Dendritic cell treated with granulocyte-macrophage colony-stimulating factor and Interleukin-4, amounts not matched to agents 40 ng/mL and 50 ng/mL, for 4 days (primary cell): ENCODE data around the gene TCP11L1.
"Not testable (repeated sequence)": the region's sequence is repeated elsewhere in the genome, so short reads cannot be mapped to it uniquely, and the experiment has no call there.

Experiments used
- H3K27ac Mint-ChIP-seq: one replicate; pipeline ENCODE4 v1.8.0; 2022; ENCODE audit warnings: mild to moderate bottlenecking, mixed read lengths
- H3K27me3 Mint-ChIP-seq: one replicate; pipeline ENCODE4 v1.8.0; 2022; ENCODE audit warnings: mild to moderate bottlenecking, mixed read lengths
- H3K36me3 Mint-ChIP-seq: one replicate; pipeline ENCODE4 v1.8.0; 2022; ENCODE audit warnings: low read depth, mixed read lengths
- H3K4me1 Mint-ChIP-seq: one replicate; pipeline ENCODE4 v1.8.0; 2022; ENCODE audit warnings: low read depth, mixed read lengths
- H3K4me3 Mint-ChIP-seq: one replicate; pipeline ENCODE4 v1.8.0; 2022; ENCODE audit warnings: mild to moderate bottlenecking, moderate library complexity, mixed read lengths
- H3K9me3 Mint-ChIP-seq: one replicate; pipeline ENCODE4 v1.8.0; 2022; ENCODE audit warnings: mixed read lengths
- intact Hi-C: fragments of 100-400 bp; cut with micrococcal nuclease; formaldehyde crosslinking; loops from one replicate; pipeline ENCODE4 v1.15.0; 2022

TCP11L1 gene

DNA sequence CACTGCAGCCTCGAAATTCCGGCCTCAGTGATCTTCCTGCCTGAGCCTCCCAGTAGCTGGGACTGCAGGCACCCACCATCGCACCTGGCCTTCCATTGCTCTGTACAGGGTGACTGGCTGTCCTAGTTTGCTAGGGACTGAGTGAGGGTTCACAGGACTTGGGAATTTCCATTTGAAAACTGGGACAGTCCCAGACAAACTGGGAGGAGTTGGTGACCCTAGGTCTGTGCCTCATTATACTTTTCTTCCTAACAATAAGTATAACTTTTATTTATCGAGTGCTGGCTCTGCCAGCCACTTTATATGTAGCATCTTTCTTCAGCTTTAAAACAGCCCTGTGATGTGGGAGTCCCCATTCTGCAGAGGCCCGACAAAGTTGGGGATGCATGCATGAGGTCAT, 25.5 kb downstream of the TCP11L1 start:
- H3K4me1 Mint-ChIP-seq: peaks cover 48% of the 10 kb centered on the region
- H3K36me3 Mint-ChIP-seq: peaks cover 77% of the 10 kb centered on the region
- no peaks in the 10 kb centered on the region for H3K9me3 Mint-ChIP-seq
- H3K27ac Mint-ChIP-seq: peak overlapping the region; percentile 83
- H3K27me3 Mint-ChIP-seq: no peaks in the 10 kb centered on the region
- H3K4me3 Mint-ChIP-seq: peak overlapping the region; percentile 32
- intact Hi-C loops: loop anchor here (1.0 to 10.0 kb wide), 4 partner anchors 48 to 220 kb away; partner anchors contain the start of genes DEPDC7 and QSER1

DNA sequence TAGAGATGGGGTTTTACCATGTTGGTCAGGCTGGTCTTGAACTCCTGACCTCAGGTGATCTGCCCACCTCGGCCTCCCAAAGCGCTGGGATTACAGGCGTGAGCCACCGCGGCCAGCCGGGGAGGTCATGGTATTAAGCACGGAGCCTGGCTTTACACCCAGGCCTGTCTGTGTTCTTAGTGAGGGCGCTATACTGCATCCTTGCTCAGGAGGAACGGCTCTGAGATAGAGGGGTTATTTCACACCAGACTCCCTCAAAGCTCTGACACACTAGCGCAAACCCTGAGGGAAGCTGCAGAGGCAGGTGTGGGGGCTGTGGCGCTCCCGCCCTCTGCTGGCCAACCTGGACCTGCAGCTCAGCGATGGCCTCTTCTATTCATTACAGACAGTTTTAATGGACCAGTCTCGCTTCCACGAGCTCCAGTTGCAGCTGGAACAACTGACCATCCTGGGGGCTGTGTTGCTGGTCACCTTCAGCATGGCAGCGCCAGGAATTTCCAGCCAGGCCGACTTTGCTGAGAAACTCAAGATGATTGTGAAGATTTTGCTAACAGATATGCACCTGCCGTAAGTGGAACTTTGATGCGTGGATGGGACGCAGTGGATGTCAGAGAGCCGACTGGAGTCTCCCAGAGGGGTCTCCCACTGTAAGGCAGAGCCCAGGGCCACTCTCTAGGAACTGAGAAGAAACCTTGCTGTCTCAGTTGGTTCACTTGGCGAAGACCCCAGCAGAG, 26.2 kb downstream of the TCP11L1 start:
- Mint-ChIP-seq H3K27me3 (no peaks in the 10 kb centered on the region), H3K4me1 (peaks cover 40% of the 10 kb centered on the region), H3K36me3 (peaks cover 77% of the 10 kb centered on the region), H3K9me3 (no peaks in the 10 kb centered on the region), H3K4me3 (no peak overlapping the region), H3K27ac (no peak overlapping the region)
- intact Hi-C loops: loop anchor here (1.0 to 10.0 kb wide), 2 partner anchors 103 to 221 kb away; no protein-coding TSS in a partner anchor

DNA sequence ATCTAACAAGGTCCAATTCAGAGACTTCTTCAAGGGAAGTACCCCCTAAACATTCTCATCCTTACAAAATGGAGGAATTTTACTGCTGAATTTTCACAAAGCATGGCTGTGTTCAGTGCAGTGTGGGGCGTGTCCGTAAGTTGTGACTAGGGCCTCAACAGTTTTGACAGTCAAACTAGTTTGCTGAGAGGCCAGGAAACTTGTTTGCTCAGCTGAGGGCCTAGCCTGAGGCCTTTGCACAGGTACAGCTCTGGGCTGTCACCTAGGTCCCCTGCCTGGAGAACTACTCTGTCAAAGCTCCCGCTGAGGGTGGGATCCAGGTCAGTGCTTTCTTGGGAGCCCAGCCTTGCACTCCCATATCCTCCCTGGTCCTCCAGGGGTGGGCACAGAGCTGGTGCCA, 27.9 kb downstream of the TCP11L1 start:
- intact Hi-C loops: loop anchor here (10.0 kb wide), 1 partner anchor 222 kb away; no protein-coding TSS in a partner anchor
- Mint-ChIP-seq H3K27ac (no peak overlapping the region), H3K4me1 (peaks cover 35% of the 10 kb centered on the region), H3K4me3 (no peak overlapping the region), H3K9me3 (no peaks in the 10 kb centered on the region), H3K27me3 (no peaks in the 10 kb centered on the region), H3K36me3 (peaks cover 77% of the 10 kb centered on the region)

DNA sequence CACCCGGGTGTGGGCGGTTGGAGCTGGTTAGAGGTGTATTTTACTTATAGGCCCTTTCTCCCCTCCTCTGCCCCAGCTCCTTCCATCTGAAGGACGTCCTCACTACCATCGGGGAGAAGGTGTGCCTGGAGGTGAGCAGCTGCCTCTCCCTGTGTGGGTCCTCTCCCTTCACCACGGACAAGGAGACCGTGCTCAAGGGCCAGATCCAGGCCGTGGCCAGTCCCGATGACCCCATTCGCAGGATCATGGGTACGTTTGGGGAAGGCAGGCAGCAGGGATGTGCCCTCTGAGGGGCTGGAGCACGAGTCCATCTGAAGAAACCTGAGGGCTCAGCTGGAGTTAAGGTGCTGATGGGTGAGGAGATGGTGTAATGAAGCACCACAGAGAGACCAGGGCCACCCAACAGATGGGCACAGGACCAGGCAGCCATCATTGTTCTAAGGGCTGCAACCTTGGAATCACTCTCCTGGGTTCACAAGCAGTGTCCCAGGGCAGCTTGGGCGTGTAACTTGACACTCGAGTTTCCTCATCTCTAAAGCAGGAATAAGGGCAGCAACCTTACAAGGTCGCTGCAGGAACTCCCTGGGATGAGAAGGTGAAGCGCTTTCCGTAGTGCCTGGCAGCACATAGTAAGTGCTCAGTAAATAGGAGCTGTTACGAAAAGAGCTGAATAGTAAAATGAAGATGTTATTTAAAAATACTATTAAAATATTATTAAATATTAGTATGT, 29.4 kb downstream of the TCP11L1 start:
- intact Hi-C loops: loop anchor here (10.0 kb wide), 1 partner anchor 224 kb away; no protein-coding TSS in a partner anchor
- no peaks in the 10 kb centered on the region for H3K27me3 Mint-ChIP-seq
- H3K4me3 Mint-ChIP-seq: no peak overlapping the region

DNA sequence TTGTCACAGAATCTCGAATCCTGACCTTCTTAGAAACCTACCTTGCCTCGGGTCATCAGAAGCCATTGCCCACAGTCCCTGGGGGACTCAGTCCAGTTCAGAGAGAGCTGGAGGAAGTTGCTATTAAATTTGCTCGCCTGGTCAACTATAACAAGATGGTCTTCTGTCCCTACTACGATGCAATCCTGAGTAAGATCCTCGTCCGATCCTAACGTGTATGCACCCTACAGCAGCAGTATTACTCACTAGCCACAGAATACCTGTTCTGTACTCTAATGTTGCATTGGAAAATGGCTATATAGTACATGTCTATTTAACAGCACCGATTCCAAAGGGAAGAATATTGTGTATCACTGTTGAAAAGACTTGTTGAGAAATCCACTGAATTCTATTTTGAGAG, 33.1 kb downstream of the TCP11L1 start:
- Mint-ChIP-seq H3K27me3 (no peaks in the 10 kb centered on the region), H3K4me3 (no peak overlapping the region), H3K27ac (no peak overlapping the region), H3K9me3 (no peaks in the 10 kb centered on the region), H3K36me3 (peaks cover 100% of the 10 kb centered on the region), H3K4me1 (no peaks in the 10 kb centered on the region)
- intact Hi-C loops: no loop called here

More for the DNA sequence above, 29.4 kb downstream of the TCP11L1 start:
- Mint-ChIP-seq H3K9me3 (no peaks in the 10 kb centered on the region), H3K27ac (no peak overlapping the region), H3K36me3 (peaks cover 86% of the 10 kb centered on the region), H3K4me1 (peaks cover 22% of the 10 kb centered on the region)

DNA sequence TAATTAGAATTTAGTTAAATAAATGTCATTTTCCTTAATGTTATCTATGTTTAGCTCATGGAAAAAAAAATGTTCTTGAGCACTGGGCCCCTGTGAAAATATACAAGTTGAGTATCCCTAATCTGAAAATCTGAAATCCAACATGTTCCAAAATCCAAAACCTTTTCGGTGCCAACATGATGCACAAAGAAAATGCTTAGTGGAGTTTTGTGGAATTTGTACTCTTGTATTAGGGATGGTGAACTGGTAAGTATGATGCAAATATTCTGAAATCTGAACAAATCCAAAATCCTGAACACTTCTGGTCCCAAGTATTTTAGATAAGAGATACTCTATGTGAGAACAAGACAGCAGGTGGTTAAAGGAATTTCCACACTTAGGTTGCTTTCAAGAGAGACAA, 44.5 kb downstream of the TCP11L1 start:
- H3K36me3 Mint-ChIP-seq: peaks cover 71% of the 10 kb centered on the region
- no peak overlapping the region for H3K27ac Mint-ChIP-seq
- no peaks in the 10 kb centered on the region for H3K27me3 Mint-ChIP-seq
- H3K4me1 Mint-ChIP-seq: peaks cover 9% of the 10 kb centered on the region
- no peaks in the 10 kb centered on the region for H3K9me3 Mint-ChIP-seq
- intact Hi-C loops: no loop called here
- H3K4me3 Mint-ChIP-seq: no peak overlapping the region

- no peak overlapping the region for H3K27ac Mint-ChIP-seq
- H3K27me3 Mint-ChIP-seq: no peaks in the 10 kb centered on the region
- no peak overlapping the region for H3K4me3 Mint-ChIP-seq
- peaks cover 9% of the 10 kb centered on the region for H3K4me1 Mint-ChIP-seq
- peaks cover 72% of the 10 kb centered on the region for H3K36me3 Mint-ChIP-seq
- no peaks in the 10 kb centered on the region for H3K9me3 Mint-ChIP-seq
- intact Hi-C loops: no loop called here
Observed at GRCh38 chr11:33086017-33086416, 46.6 kb downstream of the TCP11L1 start.

DNA sequence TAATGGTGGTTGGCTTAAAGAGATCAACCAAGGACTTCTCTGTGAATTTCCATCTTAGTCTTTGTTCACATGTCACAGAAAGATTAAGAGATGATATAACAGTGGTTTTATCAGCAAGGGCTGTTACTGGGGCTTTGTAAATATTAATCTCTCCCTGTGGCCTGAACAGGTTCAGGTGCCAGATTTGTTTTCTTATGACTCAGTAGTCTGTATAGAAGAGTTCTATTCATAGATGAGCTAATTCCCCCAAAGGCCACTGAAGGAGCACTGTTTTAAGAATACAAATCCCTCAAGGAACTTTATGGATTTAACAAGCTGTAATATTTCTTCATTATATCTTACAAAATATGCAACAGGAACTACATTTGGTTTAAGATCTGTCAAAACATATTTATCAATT, 50.4 kb downstream of the TCP11L1 start:
- Mint-ChIP-seq H3K36me3 (peaks cover 61% of the 10 kb centered on the region), H3K4me3 (no peak overlapping the region), H3K27ac (no peak overlapping the region), H3K9me3 (no peaks in the 10 kb centered on the region), H3K27me3 (no peaks in the 10 kb centered on the region), H3K4me1 (peaks cover 9% of the 10 kb centered on the region)
- intact Hi-C loops: no loop called here

- Mint-ChIP-seq H3K4me1 (no peaks in the 10 kb centered on the region), H3K36me3 (peaks cover 73% of the 10 kb centered on the region), H3K9me3 (no peaks in the 10 kb centered on the region), H3K27ac (no peak overlapping the region), H3K27me3 (no peaks in the 10 kb centered on the region), H3K4me3 (no peak overlapping the region)
- intact Hi-C loops: no loop called here
Observed at GRCh38 chr11:33094157-33094556, 54.8 kb downstream of the TCP11L1 start.

DNA sequence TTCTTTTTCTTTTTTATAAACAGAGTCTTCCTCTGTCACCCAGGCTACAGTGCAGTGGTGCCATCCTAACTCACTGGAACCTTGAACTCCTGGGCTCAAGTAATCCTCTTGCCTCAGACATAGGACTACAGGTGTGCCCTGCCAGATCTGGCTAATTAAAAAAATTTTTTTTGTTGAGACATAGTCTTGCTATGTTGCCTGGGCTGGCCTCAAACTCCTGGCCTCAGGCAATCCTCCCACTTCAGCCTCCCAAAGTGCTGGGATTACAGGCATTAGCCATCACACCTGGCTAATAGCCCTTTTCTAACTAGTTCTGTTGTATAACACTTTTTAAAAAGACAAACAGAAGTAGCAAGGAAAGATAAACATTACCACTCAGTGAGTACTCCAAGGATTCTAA, 64.5 kb downstream of the TCP11L1 start:
- intact Hi-C loops: no loop called here
- Mint-ChIP-seq H3K9me3 (no peaks in the 10 kb centered on the region), H3K4me3 (no peak overlapping the region), H3K4me1 (no peaks in the 10 kb centered on the region), H3K27ac (no peak overlapping the region), H3K27me3 (no peaks in the 10 kb centered on the region), H3K36me3 (peaks cover 67% of the 10 kb centered on the region)

- no peaks in the 10 kb centered on the region for H3K4me1 Mint-ChIP-seq
- H3K4me3 Mint-ChIP-seq: no peak overlapping the region
- no peaks in the 10 kb centered on the region for H3K27me3 Mint-ChIP-seq
- intact Hi-C loops: no loop called here
- peaks cover 28% of the 10 kb centered on the region for H3K36me3 Mint-ChIP-seq
- H3K27ac Mint-ChIP-seq: no peak overlapping the region
- H3K9me3 Mint-ChIP-seq: no peaks in the 10 kb centered on the region
Observed at GRCh38 chr11:33109294-33109895, 70.0 kb downstream of the TCP11L1 start.

DNA sequence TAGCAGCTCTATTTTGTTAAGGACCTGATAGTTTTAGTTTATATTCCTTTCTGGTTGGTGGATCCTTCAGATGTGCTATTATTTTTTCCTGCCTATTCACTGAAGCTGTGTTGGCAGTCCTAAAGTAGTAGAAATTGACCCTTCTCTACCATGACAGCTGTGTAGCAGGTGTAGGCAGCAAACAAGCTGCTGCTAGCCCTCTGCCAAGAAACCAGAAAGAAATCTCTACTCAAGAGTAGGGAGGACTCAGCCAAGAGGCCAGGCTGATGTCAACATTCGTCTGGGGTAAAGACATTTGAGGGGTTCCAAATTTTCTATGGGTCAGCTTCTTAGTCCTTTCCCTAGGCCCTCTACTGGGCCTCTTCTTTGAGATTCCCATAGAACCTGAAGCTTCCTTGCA, 70.7 kb downstream of the TCP11L1 start:
- no peak overlapping the region for H3K4me3 Mint-ChIP-seq
- no peaks in the 10 kb centered on the region for H3K4me1 Mint-ChIP-seq
- no peaks in the 10 kb centered on the region for H3K9me3 Mint-ChIP-seq
- H3K27me3 Mint-ChIP-seq: no peaks in the 10 kb centered on the region
- intact Hi-C loops: no loop called here
- H3K27ac Mint-ChIP-seq: no peak overlapping the region
- H3K36me3 Mint-ChIP-seq: peaks cover 21% of the 10 kb centered on the region

GRCh38 chr11:33116535-33116934, 77.2 kb downstream of the TCP11L1 start:
- no peaks in the 10 kb centered on the region for H3K9me3 Mint-ChIP-seq
- no peak overlapping the region for H3K4me3 Mint-ChIP-seq
- no peaks in the 10 kb centered on the region for H3K4me1 Mint-ChIP-seq
- no peaks in the 10 kb centered on the region for H3K27me3 Mint-ChIP-seq
- peaks cover 6% of the 10 kb centered on the region for H3K36me3 Mint-ChIP-seq
- H3K27ac Mint-ChIP-seq: no peak overlapping the region
- intact Hi-C loops: no loop called here

- H3K4me3 Mint-ChIP-seq, intact Hi-C loops, H3K9me3 Mint-ChIP-seq, H3K27ac Mint-ChIP-seq, H3K27me3 Mint-ChIP-seq, H3K4me1 Mint-ChIP-seq: not testable (repeated sequence)
- peaks cover 19% of the 10 kb centered on the region for H3K36me3 Mint-ChIP-seq
Observed at GRCh38 chr11:33122696-33123095, 83.3 kb downstream of the TCP11L1 start.
